Activated B cell treated with CpG ODN at 0.5 μM for 24 hours (primary cell): ENCODE measurements around the gene HEY2. TPM values are rescaled to one million over a fixed set of nuclear protein-coding genes. Genes with fewer than 3 reads are reported as not detected.
A peak's percentile ranks its signal among the peaks of the same experiment; 100 is the strongest.

Source experiments
- ATAC-seq: fragments of 200-7000 bp; cut with Tn5 transposase; one replicate; pipeline ENCODE4 v1.10.0; 2021; ENCODE audit warnings: low read depth, mild to moderate bottlenecking, moderate library complexity
- CTCF ChIA-PET: fragments of 350-600 bp; sonication (Branson Sonifier 250); formaldehyde crosslinking; loops from one replicate; lab custom pipeline; 2021; ENCODE audit warnings: antibody characterized with exemption; lab: Charles Lee
- POLR2A ChIA-PET: fragments of 350-600 bp; sonication (Branson Sonifier 250); formaldehyde crosslinking; loops from one replicate; lab custom pipeline; 2021; ENCODE audit warnings: antibody characterized with exemption; lab: Charles Lee
- DNase-seq: peaks from one replicate; pipeline ENCODE4 v3.0.0; 2022
- H3K27ac Mint-ChIP-seq: one replicate; pipeline ENCODE4 v1.8.0; 2020; ENCODE audit warnings: mixed read lengths
- H3K27me3 Mint-ChIP-seq: one replicate; pipeline ENCODE4 v1.8.0; 2021; ENCODE audit warnings: mixed read lengths
- H3K36me3 Mint-ChIP-seq: one replicate; pipeline ENCODE4 v1.8.0; 2021; ENCODE audit warnings: low read depth, mixed read lengths
- H3K4me1 Mint-ChIP-seq: one replicate; pipeline ENCODE4 v1.8.0; 2021; ENCODE audit warnings: mixed read lengths
- H3K4me3 Mint-ChIP-seq: one replicate; pipeline ENCODE4 v1.8.0; 2020; ENCODE audit warnings: mild to moderate bottlenecking, mixed read lengths
- H3K9me3 Mint-ChIP-seq: one replicate; pipeline ENCODE4 v1.8.0; 2020; ENCODE audit warnings: mixed read lengths
- CTCF ChIP-seq: fragments of 200-600 bp; IDR thresholded peaks from one replicate; pipeline ENCODE4 v1.8.0; 2022; ENCODE audit warnings: antibody characterized with exemption, mild to moderate bottlenecking
- intact Hi-C: fragments of 100-400 bp; cut with micrococcal nuclease; formaldehyde crosslinking; loops from one replicate; pipeline ENCODE4 v1.15.1; 2024
- total RNA-seq: library from RNA; stranded (reverse); gene quantifications from 2 replicates; pipeline ENCODE4 v1.2.3, GENCODE V29; 2022

Gene HEY2
- total RNA-seq, 1 donor from 2014 or later, result not detected

- intact Hi-C loops, result no loop called here
- no peak for TF ChIP-seq CTCF
- Mint-ChIP-seq H3K4me3 (no peak overlapping the region), H3K36me3 (peaks cover 2% of the 10 kb centered on the region), H3K9me3 (no peaks in the 10 kb centered on the region), H3K27me3 (no peaks in the 10 kb centered on the region), H3K27ac (no peak overlapping the region), H3K4me1 (peaks cover 77% of the 10 kb centered on the region)
- CTCF ChIA-PET, result interaction anchor here (1.4 kb wide), 1 partner anchor 17 kb away, joined by 3 read pairs; no protein-coding TSS in a partner anchor
- ATAC-seq, result no peak
- no peak for DNase-seq
- POLR2A ChIA-PET, result interaction anchor here (1.0 to 1.1 kb wide), 2 partner anchors 10 to 27 kb away, joined by 3 to 4 read pairs; no protein-coding TSS in a partner anchor
Observed at GRCh38 chr6:125808591-125808990, 59.2 kb downstream of the HEY2 start.

GRCh38 chr6:125809570-125810170, 60.2 kb downstream of the HEY2 start:
- intact Hi-C loops, result no loop called here
- DNase-seq, result no peak
- Mint-ChIP-seq H3K27me3 (no peaks in the 10 kb centered on the region), H3K27ac (no peak overlapping the region), H3K36me3 (peaks cover 2% of the 10 kb centered on the region), H3K4me1 (peaks cover 75% of the 10 kb centered on the region), H3K4me3 (no peak overlapping the region), H3K9me3 (no peaks in the 10 kb centered on the region)
- TF ChIP-seq CTCF, result no peak
- CTCF ChIA-PET, result interaction anchor here (0.8 to 1.4 kb wide), 2 partner anchors 19 to 147 kb away, joined by 3 to 6 read pairs; partner anchors contain the start of genes HINT3 and NCOA7
- POLR2A ChIA-PET, result interaction anchor here (1.5 kb wide), 1 partner anchor 12 kb away, joined by 4 read pairs; no protein-coding TSS in a partner anchor
- ATAC-seq, result no peak

- Mint-ChIP-seq H3K27me3 (no peaks in the 10 kb centered on the region), H3K9me3 (no peaks in the 10 kb centered on the region), H3K36me3 (peaks cover 2% of the 10 kb centered on the region), H3K4me3 (no peak overlapping the region), H3K27ac (no peak overlapping the region), H3K4me1 (peaks cover 82% of the 10 kb centered on the region)
- no peak for TF ChIP-seq CTCF
- ChIA-PET CTCF (interaction anchor here (0.8 to 1.4 kb wide), 2 partner anchors 20 to 146 kb away, joined by 3 to 6 read pairs; partner anchors contain the start of genes HINT3 and NCOA7), POLR2A (interaction anchor here (1.5 to 1.6 kb wide), 2 partner anchors 13 to 19 kb away, joined by 4 to 7 read pairs; no protein-coding TSS in a partner anchor)
- DNase-seq, result no peak
- intact Hi-C loops, result no loop called here
- ATAC-seq, result peak; percentile 22
Observed at GRCh38 chr6:125810445-125810844, 61.0 kb downstream of the HEY2 start.

Other genes starting within 250 kb of the HEY2 start
- gene NCOA7, start 41.3 kb downstream of the HEY2 start, total RNA-seq, result 29.2 and 33.4 TPM in 2 replicates
- gene HINT3, start 207.1 kb downstream of the HEY2 start, total RNA-seq, result 10.6 and 11.1 TPM in 2 replicates
- 24.6 and 33.4 TPM in 2 replicates for gene TRMT11, start 236.9 kb downstream of the HEY2 start, total RNA-seq